H1 (cell line): ENCODE results near the gene ABTB1. TPM values are rescaled to one million over a fixed set of nuclear protein-coding genes. Genes with fewer than 3 reads are reported as not detected.

Source experiments
- ASH2L ChIP-seq: fragments of 200-600, 300-600 bp; sonication (generic); IDR thresholded peaks from one replicate; pipeline ENCODE4 v1.7.1; 2017; ENCODE audit warnings: low read length
- EGR1 ChIP-seq: IDR thresholded peaks from 2 replicates; pipeline ENCODE4 v1.6.1; 2011; ENCODE audit warnings: low read depth, low read length, borderline replicate concordance
- EZH2 ChIP-seq: fragments of 200-600 bp; sonication (generic); IDR thresholded peaks from 2 replicates; pipeline ENCODE4 v1.7.1; 2012; ENCODE audit warnings: low read depth, mild to moderate bottlenecking, moderate library complexity, low read length, inconsistent platforms; ENCODE audit not compliant: severe bottlenecking
- PHF8 ChIP-seq: fragments of 200-600 bp; sonication (generic); conservative IDR thresholded peaks from 2 replicates; pipeline ENCODE4 v1.7.1; 2012; ENCODE audit warnings: low read depth, mild to moderate bottlenecking, inconsistent platforms, low read length, moderate library complexity
- SIX5 ChIP-seq: IDR thresholded peaks from 2 replicates; pipeline ENCODE4 v1.6.1; 2011; ENCODE audit warnings: mild to moderate bottlenecking, low read depth, low read length
- SP2 ChIP-seq: IDR thresholded peaks from 2 replicates; pipeline ENCODE4 v1.6.1; 2012; ENCODE audit warnings: mild to moderate bottlenecking, low read length, inconsistent platforms
- SP4 ChIP-seq: IDR thresholded peaks from 2 replicates; pipeline ENCODE4 v1.6.1; 2012; ENCODE audit warnings: low read length, inconsistent platforms
- polyA plus RNA-seq, 7 experiments: library from polyadenylated mRNA; depleted of rRNA in 3 of 7; stranded (reverse) in 5 of 7; unstranded in 2 of 7; fragments of >200 nt in 5 of 7; fragments of 200-250 nt in 2 of 7; gene quantifications; 1 replicate in 5 of 7; 2 replicates in 1 of 7; 4 replicates in 1 of 7; pipeline versions ENCODE4 v1.2.1 to v1.2.3, GENCODE V29; 2011 to 2013; ENCODE audit warnings: missing spikeins in 2 of 7, mixed read lengths in 2 of 7
- total RNA-seq: library from RNA; stranded (reverse); fragmentation: NEBNext Ultra II Directional; extraction: Animal tissue kit (Norgen Biotek cat#: 25700); gene quantifications from 2 replicates; pipeline ENCODE4 v1.2.1, GENCODE V29; 2021

Gene ABTB1
- total and polyA plus RNA-seq, 2 of the 8 experiments (the other 6 are each of a cell fraction or from before 2014, with no cell fraction given) = 7.1 to 9.4 TPM

DNA sequence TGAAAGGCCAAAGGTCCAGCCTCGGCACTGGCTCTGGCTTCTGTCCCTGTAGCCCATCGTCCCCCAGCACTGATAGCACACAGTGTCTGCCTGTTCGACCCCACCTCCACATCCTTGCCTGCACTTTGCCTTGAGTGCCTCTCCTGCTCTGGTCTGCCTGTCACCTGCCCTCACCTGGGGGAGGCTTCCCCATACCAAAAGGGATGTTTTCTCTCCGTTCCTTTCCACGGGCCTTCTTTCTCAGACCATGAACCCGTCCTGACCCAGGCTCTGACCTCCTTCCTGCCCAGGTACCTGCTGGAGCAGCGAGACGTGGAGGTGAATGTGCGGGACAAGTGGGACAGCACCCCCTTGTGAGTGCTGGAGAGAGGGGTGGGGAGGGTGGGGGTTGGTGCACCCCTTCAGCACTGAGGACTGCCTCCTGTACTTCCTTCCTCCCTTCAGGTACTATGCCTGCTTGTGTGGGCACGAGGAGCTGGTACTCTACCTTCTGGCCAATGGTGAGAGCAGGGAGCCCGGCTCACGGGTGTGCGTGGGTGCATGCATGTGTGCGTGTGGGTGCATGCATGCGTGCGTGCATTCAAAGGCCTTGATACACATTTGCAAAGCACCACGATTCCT is 1.5 kb downstream of the ABTB1 start (continued):
- TF ChIP-seq PHF8 (no peak), SP4 (no peak), ASH2L (no peak), EZH2 (no peak), SIX5 (no peak), EGR1 (no peak), SP2 (no peak)
